Epithelial cell of proximal tubule (primary cell): ENCODE results near the gene KMO. TPM values are rescaled to one million over a fixed set of nuclear protein-coding genes. Genes with fewer than 3 reads are reported as not detected.

Experiments
- DNase-seq: peaks from one replicate; pipeline ENCODE4 v3.0.0-alpha.2; 2011; ENCODE audit warnings: low read depth
- H3K4me3 ChIP-seq: 2 replicates; pipeline ENCODE4 v1.5.1; 2011; ENCODE audit warnings: low read depth, mild to moderate bottlenecking, low read length
- CTCF ChIP-seq: conservative IDR thresholded peaks from 2 replicates; pipeline ENCODE4 v1.5.1; 2012; ENCODE audit warnings: low read depth, mild to moderate bottlenecking, low read length
- total RNA-seq: library from RNA; depleted of rRNA; stranded (reverse); fragments of >200 nt; gene quantifications from 2 replicates; pipeline ENCODE4 v1.2.3, GENCODE V29; 2015

KMO gene
- total RNA-seq, 1 donor from 2014 or later = not detected

- no peak for DNase-seq
- TF ChIP-seq CTCF = no peak
- no peak overlapping the region for H3K4me3 ChIP-seq
Observed at GRCh38 chr1:241521718-241522117, 10.5 kb upstream of the KMO start.

GRCh38 chr1:241525026-241525425 is 7.2 kb upstream of the KMO start:
- no peak for TF ChIP-seq CTCF
- no peak overlapping the region for H3K4me3 ChIP-seq
- no peak for DNase-seq

- TF ChIP-seq CTCF = no peak
- no peak for DNase-seq
- H3K4me3 ChIP-seq = no peak overlapping the region
Observed at GRCh38 chr1:241527146-241527545, 5.0 kb upstream of the KMO start.

- TF ChIP-seq CTCF = peak; percentile 55
- peak overlapping the region; percentile 46 for H3K4me3 ChIP-seq
- peak; percentile 69 for DNase-seq
Observed at GRCh38 chr1:241531195-241532161, 700 bp upstream of the KMO start.

- peak overlapping the region; percentile 19 for H3K4me3 ChIP-seq
- DNase-seq = no peak
- TF ChIP-seq CTCF = no peak
Observed at GRCh38 chr1:241532864-241533263, 686 bp downstream of the KMO start.

DNA sequence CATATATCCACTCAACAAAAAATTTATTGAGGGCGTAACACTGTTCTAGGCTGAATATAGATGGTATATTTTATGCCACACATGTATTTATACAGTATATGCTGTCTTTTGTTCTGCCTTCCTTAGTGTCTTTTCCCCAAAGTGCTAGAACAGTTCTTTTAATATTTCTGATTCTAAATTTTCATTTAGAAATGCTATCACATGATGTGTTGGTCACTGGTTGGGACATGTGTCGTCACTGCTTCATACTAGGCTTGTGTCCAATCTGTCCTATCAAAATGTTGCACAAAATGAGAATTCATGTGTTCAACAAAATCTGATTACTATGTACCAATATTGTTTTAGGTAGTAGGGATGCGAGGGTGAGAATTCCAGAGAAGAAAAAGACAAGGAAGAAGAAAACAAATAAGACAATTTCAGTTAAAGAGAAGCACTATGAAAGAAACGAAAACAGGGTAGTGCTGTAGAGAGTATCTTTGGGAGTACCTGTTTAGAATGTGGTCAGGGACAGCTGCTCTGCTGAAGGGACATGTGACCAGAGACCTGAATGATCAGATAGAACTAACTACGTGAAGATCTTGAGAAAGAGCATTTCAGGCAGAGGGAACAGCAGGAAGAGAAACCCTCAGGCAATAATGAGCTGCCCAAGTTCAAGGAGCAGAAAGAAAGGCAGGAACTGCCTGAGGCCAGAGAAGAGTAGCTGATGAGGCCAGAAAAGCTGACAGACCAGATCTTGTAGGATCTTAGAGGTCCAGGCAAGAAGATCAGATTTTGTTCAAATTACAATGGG is 1.3 kb downstream of the KMO start:
- H3K4me3 ChIP-seq = no peak overlapping the region
- no peak for TF ChIP-seq CTCF
- no peak for DNase-seq
